Endodermal cell (in vitro differentiated cells): Measurements from ENCODE around the gene TSPO2. TPM values are rescaled to one million over a fixed set of nuclear protein-coding genes. Genes with fewer than 3 reads are reported as not detected.

ENCODE experiments used
- DNase-seq: peaks from one replicate; pipeline ENCODE4 v3.0.0-alpha.2; 2017
- H3K27ac ChIP-seq: 2 replicates; pipeline ENCODE4 v1.5.1; 2013; ENCODE audit warnings: mild to moderate bottlenecking, low read depth, low read length, moderate library complexity
- H3K27me3 ChIP-seq: 2 replicates; pipeline ENCODE4 v1.6.1; 2013; ENCODE audit warnings: mild to moderate bottlenecking, low read length, moderate library complexity; ENCODE audit not compliant: insufficient read depth, control insufficient read depth, poor library complexity, severe bottlenecking
- H3K36me3 ChIP-seq: 2 replicates; pipeline ENCODE4 v1.7.0; 2013; ENCODE audit warnings: mild to moderate bottlenecking, low read length, moderate library complexity; ENCODE audit not compliant: control insufficient read depth, insufficient read depth
- H3K4me1 ChIP-seq: one replicate; pipeline ENCODE4 v1.7.0; 2013; ENCODE audit warnings: low read length; ENCODE audit not compliant: control insufficient read depth, insufficient read depth
- H3K4me3 ChIP-seq: 2 replicates; pipeline ENCODE4 v1.5.1; 2013; ENCODE audit warnings: mild to moderate bottlenecking, low read length, moderate library complexity
- H3K9ac ChIP-seq: 2 replicates; pipeline ENCODE4 v1.6.1; 2013; ENCODE audit warnings: mild to moderate bottlenecking, low read length, moderate library complexity; ENCODE audit not compliant: poor library complexity, severe bottlenecking; ENCODE audit errors: extremely low read depth
- H3K9me3 ChIP-seq: 2 replicates; pipeline ENCODE4 v1.6.1; 2013; ENCODE audit warnings: mild to moderate bottlenecking, low read length, moderate library complexity; ENCODE audit not compliant: control insufficient read depth
- H3K27ac Mint-ChIP-seq: 2 replicates; pipeline ENCODE4 v1.8.0; 2020; ENCODE audit warnings: mixed read lengths
- H3K27me3 Mint-ChIP-seq: 2 replicates; pipeline ENCODE4 v1.8.0; 2021; ENCODE audit warnings: mild to moderate bottlenecking, mixed read lengths; ENCODE audit not compliant: insufficient read depth
- H3K36me3 Mint-ChIP-seq: 2 replicates; pipeline ENCODE4 v1.8.0; 2020; ENCODE audit warnings: low read depth, mixed read lengths
- H3K4me1 Mint-ChIP-seq: 2 replicates; pipeline ENCODE4 v1.8.0; 2020; ENCODE audit warnings: mixed read lengths
- H3K4me3 Mint-ChIP-seq: 2 replicates; pipeline ENCODE4 v1.8.0; 2020; ENCODE audit warnings: mild to moderate bottlenecking, moderate library complexity, mixed read lengths
- H3K9me3 Mint-ChIP-seq: 2 replicates; pipeline ENCODE4 v1.8.0; 2020; ENCODE audit warnings: mild to moderate bottlenecking, mixed read lengths
- WGBS, 2 experiments: methylation state at CpG; one replicate each; pipeline versions ENCODE4 v1.1.5 to v1.1.7; 2013; ENCODE audit warnings: missing lambda C conversion rate in 2 of 2, mixed read lengths in 1 of 2; ENCODE audit not compliant: insufficient coverage in 1 of 2, insufficient read length in 1 of 2; 5-methylcytosine and 5-hydroxymethylcytosine counted together
- total RNA-seq, 2 donors: library from RNA; stranded (reverse); fragmentation: NEBNext Ultra II Directional in 1 of 2; extraction: Animal tissue kit (Norgen Biotek cat#: 25700) in 1 of 2; gene quantifications; 2 replicates in 1 of 2; 3 replicates in 1 of 2; pipeline ENCODE4 v1.2.1, GENCODE V29; 2021
- TF ChIP-seq, protein P1 (sequence below): fragments of 200-600 bp; sonication (generic); conservative IDR thresholded peaks from 2 replicates; pipeline ENCODE4 v1.5.0; 2021; ENCODE audit warnings: antibody characterized with exemption, mild to moderate bottlenecking

The TSPO2 gene
- total RNA-seq, 2 donors from 2014 or later = not detected

DNA sequence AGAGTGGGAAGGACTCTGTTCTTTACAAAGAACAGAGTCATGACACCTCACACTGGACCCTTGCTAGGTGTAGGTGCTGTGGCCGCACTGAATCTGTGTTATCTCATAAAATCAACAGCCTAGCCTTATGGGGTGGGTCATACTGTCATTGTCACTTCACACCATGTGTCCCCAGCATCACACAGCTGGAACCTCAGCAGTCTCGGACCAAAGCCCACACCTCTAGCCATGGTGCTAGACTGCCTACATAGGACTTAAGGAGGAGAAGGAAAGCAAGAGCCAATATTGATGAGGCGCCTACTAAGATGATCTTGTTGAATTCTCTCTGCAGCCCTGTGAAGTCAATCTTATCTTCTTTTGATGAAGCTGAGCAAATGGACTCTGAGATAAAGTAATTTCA is 34.3 kb upstream of the TSPO2 start:
- H3K4me1 Mint-ChIP-seq = peaks cover 20% of the 10 kb centered on the region
- H3K9me3 Mint-ChIP-seq = no peaks in the 10 kb centered on the region
- H3K27ac Mint-ChIP-seq = no peak overlapping the region
- H3K36me3 Mint-ChIP-seq = no peaks in the 10 kb centered on the region
- no peaks in the 10 kb centered on the region for H3K27me3 ChIP-seq
- H3K9me3 ChIP-seq = no peaks in the 10 kb centered on the region
- H3K4me1 ChIP-seq = peaks cover 3% of the 10 kb centered on the region
- no peak overlapping the region for H3K4me3 Mint-ChIP-seq
- WGBS, 2 experiments = 59 to 86% methylated on average over 2 to 3 of the region's 3 CpGs
- no peaks in the 10 kb centered on the region for H3K36me3 ChIP-seq
- TF ChIP-seq, protein P1, sequence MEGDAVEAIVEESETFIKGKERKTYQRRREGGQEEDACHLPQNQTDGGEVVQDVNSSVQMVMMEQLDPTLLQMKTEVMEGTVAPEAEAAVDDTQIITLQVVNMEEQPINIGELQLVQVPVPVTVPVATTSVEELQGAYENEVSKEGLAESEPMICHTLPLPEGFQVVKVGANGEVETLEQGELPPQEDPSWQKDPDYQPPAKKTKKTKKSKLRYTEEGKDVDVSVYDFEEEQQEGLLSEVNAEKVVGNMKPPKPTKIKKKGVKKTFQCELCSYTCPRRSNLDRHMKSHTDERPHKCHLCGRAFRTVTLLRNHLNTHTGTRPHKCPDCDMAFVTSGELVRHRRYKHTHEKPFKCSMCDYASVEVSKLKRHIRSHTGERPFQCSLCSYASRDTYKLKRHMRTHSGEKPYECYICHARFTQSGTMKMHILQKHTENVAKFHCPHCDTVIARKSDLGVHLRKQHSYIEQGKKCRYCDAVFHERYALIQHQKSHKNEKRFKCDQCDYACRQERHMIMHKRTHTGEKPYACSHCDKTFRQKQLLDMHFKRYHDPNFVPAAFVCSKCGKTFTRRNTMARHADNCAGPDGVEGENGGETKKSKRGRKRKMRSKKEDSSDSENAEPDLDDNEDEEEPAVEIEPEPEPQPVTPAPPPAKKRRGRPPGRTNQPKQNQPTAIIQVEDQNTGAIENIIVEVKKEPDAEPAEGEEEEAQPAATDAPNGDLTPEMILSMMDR = no peak
- H3K27ac ChIP-seq = no peak overlapping the region
- DNase-seq = peak; percentile 68
- no peaks in the 10 kb centered on the region for H3K27me3 Mint-ChIP-seq
- H3K4me3 ChIP-seq = no peak overlapping the region
- no peak overlapping the region for H3K9ac ChIP-seq

DNA sequence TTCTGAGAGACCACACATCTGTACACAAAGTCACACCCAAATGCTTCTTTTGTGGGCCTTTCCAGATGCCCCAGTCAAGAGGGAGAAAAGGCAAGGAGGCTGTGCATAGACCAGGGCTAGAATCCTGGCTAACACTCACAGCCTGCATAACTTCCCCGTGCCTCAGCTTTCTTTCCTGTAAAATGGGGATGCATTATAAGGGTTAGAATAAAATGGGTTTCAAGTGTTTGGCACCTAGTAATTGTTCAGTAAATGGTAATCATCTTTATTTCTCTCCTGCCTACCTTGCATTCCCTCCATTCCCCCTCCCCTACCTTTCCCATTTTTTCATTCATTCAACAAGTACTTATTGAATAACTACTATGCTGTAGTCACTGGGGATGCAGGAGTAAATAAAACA is 32.6 kb upstream of the TSPO2 start:
- WGBS, 2 experiments = 100% methylated on average over 1 of the region's 1 CpG; no CpG with 5 or more reads in 1 of the 2 experiments
- H3K4me1 ChIP-seq = peaks cover 3% of the 10 kb centered on the region
- no peaks in the 10 kb centered on the region for H3K27me3 Mint-ChIP-seq

DNA sequence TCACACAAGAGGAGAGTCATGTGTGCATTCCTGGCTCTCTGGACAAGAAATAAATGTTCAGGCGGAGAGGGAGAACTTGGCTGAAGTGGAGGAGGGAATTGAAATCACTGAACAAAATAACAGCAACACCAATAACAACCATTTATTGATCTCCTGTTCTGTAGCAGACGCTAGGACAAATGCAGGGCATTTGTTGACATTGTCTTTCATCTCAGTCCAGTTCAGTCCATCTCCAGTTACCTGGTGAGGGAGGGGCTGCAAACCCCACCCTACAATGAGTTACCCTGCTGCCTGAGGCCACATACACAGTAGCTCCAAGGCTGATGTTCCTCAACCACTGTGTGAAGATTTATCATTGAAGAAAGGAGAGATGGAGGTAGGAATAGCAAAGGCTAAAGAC is 30.6 kb upstream of the TSPO2 start:
- Histone ChIP-seq H3K4me3 (no peak overlapping the region), H3K27ac (no peak overlapping the region), H3K4me1 (peaks cover 3% of the 10 kb centered on the region), H3K27me3 (no peaks in the 10 kb centered on the region), H3K9me3 (no peaks in the 10 kb centered on the region), H3K9ac (no peak overlapping the region), H3K36me3 (no peaks in the 10 kb centered on the region)
- no peak for DNase-seq
- Mint-ChIP-seq H3K27ac (no peak overlapping the region), H3K27me3 (no peaks in the 10 kb centered on the region), H3K4me1 (peaks cover 16% of the 10 kb centered on the region), H3K36me3 (no peaks in the 10 kb centered on the region), H3K4me3 (no peak overlapping the region), H3K9me3 (no peaks in the 10 kb centered on the region)
- 82 to 100% methylated on average over 1 to 2 of the region's 2 CpGs for WGBS, 2 experiments
- TF ChIP-seq, protein P1 = no peak

More for the DNA sequence above, 32.6 kb upstream of the TSPO2 start:
- no peak overlapping the region for H3K4me3 ChIP-seq
- no peaks in the 10 kb centered on the region for H3K27me3 ChIP-seq
- H3K36me3 ChIP-seq = no peaks in the 10 kb centered on the region
- Mint-ChIP-seq H3K27ac (no peak overlapping the region), H3K4me3 (no peak overlapping the region), H3K4me1 (peaks cover 13% of the 10 kb centered on the region), H3K36me3 (no peaks in the 10 kb centered on the region), H3K9me3 (no peaks in the 10 kb centered on the region)
- H3K9me3 ChIP-seq = no peaks in the 10 kb centered on the region
- no peak overlapping the region for H3K27ac ChIP-seq
- DNase-seq = no peak
- TF ChIP-seq, protein P1 = no peak
- no peak overlapping the region for H3K9ac ChIP-seq
